ENCODE measurements around the gene ZDHHC3.

- TF ChIP-seq NR3C1 (CRISPR knock-in tag; conservative IDR thresholded peaks at IDR 0.05; ENCODE audit: low read depth) = no peak
- TF ChIP-seq CTCF (IDR thresholded peaks at IDR 0.05) = no peak
- no peak for TF ChIP-seq MAX (CRISPR knock-in tag; IDR thresholded peaks at IDR 0.05)
- TF ChIP-seq ZBTB21 (CRISPR knock-in tag; IDR thresholded peaks at IDR 0.05; ENCODE audit: borderline replicate concordance) = no peak
- TF ChIP-seq SP1 (CRISPR knock-in tag; conservative IDR thresholded peaks at IDR 0.05) = no peak
- no peak for TF ChIP-seq CREB1 (CRISPR knock-in tag; IDR thresholded peaks at IDR 0.05)
- TF ChIP-seq IRF2 (CRISPR knock-in tag; IDR thresholded peaks at IDR 0.05; ENCODE audit: borderline replicate concordance, low read depth) = no peak
- TF ChIP-seq ERG (CRISPR knock-in tag; IDR thresholded peaks at IDR 0.05) = no peak
- TF ChIP-seq NFYB (CRISPR knock-in tag; conservative IDR thresholded peaks at IDR 0.05; ENCODE audit: low read depth) = no peak
- no peak for TF ChIP-seq STAT6 (CRISPR knock-in tag; conservative IDR thresholded peaks at IDR 0.05; ENCODE audit: low read depth)
- TF ChIP-seq ZNF396 (CRISPR knock-in tag; IDR thresholded peaks at IDR 0.05; ENCODE audit: borderline replicate concordance) = no peak
- TF ChIP-seq ZSCAN18 (CRISPR knock-in tag; IDR thresholded peaks at IDR 0.05) = no peak
- no peak for TF ChIP-seq USF1 (CRISPR knock-in tag; IDR thresholded peaks at IDR 0.05)
Measured at GRCh38 chr3:45012577-45012976, 36.6 kb upstream of the ZDHHC3 start.
